HG02884 (cell line): ENCODE results near the gene NTN1.
"Not testable (repeated sequence)": the region's sequence is repeated elsewhere in the genome, so short reads cannot be mapped to it uniquely, and the experiment has no call there.

Source experiments
- ATAC-seq: cut with Tn5 transposase; IDR thresholded peaks from one replicate; pipeline ENCODE4 v1.9.1; 2021; ENCODE audit warnings: mild to moderate bottlenecking, moderate library complexity; ENCODE audit not compliant: unreplicated experiment

NTN1 gene

DNA sequence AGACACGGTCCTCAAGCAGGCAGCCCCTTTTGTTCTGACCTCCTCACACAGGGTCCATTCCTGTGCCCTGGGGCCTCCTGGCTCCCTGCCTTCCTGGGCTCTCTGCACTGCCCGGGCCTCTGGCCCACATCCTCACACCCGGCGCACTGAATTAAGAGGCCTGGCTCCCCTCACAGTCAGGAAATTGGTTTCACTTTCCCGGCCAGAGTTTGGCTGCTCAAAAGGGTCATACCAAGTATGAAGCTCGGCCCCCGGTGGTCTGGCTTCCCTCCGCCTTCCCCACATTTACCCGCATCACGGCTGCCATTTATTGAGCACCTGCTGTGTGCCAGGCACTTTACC is 220.0 kb downstream of the NTN1 start:
- no peak for ATAC-seq

DNA sequence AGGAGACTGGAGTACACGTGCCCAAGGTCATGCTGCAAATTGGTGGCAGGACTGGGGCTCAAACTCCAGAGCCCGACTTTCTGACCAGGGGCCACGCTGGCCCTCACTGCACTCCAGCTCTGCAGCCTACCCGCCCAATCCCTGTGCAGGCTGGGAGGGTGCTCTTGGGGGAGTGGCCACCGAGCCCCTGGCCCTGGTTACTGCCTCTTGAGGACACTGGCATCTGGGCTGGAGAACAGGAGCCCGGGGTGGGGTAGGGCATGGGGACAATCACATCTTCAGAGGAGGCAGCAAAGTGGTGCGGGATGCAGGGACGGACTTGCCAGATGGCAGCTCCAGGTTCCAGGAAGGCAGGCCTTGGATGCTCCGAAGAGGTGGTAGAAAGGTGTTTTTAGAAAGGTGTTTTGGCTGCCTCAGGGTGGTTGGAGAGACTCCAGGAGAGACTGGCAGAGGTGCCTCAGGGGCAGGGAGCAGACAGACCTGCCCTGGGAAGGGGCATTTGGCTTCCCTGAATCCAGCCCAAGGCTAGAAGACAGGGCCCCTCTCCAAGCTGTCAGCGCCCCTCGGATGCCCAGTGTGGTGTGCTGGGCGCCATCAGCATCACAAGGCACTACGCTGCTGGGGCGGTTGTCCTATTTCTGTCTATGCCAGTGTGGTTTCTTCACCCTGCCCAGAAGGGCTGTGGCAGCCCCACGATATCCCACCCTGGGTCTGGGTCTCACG is 220.6 kb downstream of the NTN1 start:
- no peak for ATAC-seq

DNA sequence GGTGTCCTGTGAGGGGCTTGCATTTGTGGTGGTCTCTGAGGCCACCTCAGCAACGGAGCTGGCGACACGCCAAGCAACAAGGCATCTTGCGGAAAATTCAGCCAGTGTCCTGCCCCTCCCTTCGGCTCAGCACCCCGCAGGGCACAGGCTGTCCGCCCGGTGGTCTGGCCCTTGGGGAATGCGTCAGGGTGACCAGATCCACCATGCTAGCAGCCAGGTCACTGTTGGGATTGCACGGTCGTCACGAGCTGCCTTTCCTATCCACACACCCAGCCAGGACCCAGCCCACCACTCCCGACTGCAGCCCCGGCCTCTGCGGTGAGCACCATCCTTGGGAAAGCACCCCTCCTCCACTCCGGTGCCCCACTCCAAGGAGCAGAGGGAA is 221.2 kb downstream of the NTN1 start:
- no peak for ATAC-seq

DNA sequence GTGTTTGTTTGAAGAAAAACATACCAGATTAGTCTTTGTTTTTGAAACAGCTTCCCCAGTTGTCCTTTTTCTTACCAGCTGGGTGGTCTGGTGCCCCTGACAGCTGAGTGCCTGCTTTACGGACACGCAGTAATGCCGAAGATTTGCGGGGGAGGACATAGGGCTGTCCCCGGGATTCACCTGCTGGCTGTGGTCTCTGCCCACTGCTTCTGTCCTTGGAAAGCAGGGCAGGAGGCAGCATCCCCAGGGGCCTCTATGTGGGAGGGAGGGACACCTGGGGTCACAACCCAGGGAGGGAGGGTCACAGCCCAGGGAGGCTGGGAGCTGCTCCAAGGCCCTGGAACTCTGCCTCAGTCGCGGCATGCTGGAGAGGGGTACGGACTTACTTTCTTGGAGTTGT is 221.7 kb downstream of the NTN1 start:
- ATAC-seq = no peak

DNA sequence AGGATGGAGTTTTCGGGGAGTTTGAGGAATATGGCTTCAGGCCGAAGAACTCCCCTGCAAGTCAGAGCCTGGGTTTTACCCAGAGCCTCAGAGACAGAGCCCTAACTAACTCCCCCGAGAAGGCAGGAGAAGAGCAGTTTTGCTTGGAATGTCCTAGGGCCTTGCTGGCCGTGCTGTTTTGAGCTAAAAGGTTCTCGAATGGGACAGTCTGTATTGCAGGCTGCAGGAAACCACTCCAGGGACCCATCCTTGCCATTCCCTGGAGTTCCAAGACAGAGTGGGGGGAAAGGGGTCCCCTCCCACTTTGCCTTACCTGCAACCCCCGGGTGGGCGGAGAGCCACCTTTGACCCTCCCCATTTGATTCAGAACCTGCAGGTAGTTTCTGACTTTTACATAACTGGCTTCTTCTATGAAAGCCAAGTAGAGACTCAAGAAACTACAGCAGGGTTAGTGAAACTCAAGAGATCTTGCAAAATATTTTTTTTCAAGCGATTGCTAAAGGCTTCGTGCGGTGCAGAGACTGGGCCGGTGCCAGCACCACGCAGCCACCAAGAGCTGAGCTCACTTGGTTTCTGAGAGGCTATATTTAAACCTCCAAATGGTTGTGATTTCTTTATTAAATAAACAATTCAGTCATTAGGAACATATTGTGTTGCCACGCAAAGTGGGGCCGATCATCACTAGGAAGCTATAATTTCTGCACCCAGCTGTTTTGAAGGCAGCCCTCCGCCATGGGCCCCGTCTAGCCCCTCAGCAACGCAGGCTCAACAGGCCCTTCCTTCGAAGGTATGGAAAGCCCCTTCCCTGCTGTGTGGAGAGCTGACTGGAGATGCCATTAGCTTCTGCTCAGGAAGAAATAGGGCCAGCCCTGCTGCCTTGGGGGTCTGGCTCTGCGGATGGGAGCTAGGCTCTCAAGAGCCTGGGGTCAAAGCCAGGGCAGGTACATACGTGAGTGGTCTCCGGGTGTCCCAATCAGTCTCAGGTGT is 223.0 kb downstream of the NTN1 start:
- ATAC-seq = no peak

DNA sequence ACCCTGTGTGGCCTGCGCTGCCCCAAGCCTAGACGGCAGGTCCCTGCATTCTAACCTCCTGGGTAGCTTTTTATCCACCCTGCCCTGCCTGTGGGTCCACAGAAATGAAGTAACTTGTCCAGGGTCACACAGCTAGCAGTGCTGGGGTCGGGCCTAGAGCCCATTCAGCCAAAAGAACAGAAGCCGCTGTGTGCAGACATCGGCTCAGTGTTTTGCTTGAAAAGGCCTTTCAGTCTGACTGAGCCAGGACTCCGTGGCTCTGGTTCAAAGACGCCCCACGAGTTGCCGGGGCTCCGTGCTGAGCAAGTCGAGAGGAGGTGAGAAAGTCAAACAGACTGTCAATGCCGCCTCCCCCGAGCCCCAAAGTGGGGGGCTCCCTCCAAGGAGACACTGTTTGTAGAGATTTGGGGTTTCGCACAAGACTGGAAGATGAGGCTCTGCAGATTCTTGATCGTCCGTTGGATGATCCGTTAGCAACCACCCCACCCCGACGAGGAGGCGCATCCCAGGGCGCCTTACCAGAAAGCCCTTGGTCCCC is 226.2 kb downstream of the NTN1 start:
- ATAC-seq = no peak

DNA sequence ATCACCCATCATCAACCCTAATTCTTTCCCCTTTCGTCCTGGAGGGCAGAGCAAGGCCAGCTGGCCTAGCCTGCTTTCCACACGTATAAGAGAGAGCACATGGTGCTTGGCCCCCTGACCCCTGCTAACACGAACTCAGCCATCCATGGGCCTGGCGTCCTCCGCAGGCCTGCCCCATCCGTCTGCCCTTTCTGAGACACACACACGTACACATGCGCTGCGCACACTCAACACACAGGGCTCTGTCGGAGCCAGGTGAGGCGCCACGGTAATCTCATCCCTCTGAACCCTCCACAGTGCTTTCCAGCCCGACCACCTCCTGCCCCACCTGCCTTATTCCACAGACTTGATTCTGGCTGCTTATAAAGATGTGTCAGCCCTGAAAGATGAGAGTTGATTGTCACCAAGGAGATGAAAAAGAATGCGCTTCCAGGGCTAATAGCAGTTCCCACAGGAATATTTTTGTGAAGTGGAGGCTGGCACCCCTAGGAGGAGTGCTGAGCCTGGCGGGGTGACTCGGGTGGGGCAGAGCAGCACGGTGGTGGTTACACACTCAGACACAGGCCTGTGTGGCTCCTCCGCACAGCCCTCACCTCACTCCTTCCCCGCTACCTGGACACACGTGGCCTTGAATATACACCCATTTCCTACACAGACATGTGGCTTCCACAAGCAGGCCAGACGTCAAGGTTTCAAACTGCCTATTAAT is 228.1 kb downstream of the NTN1 start:
- no peak for ATAC-seq

DNA sequence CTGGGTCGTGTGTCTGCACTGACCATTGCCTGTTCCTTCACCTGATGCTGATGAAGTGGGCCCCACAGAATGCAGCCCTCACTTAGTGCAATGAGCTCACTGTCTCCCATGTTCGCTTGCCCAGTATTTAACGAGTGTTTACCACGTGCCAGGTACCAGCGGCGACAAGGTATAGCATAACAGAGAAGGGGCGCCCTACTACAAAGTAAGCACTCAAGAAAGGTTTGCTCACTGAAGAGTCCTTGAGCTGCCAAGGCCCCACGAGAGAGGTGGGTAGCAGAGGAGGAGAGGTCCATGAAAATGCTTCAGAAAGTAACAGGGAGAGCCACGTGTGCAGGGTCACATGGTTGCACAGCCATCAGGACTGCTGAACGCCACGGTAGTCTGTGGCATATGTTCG is 230.0 kb downstream of the NTN1 start:
- no peak for ATAC-seq

DNA sequence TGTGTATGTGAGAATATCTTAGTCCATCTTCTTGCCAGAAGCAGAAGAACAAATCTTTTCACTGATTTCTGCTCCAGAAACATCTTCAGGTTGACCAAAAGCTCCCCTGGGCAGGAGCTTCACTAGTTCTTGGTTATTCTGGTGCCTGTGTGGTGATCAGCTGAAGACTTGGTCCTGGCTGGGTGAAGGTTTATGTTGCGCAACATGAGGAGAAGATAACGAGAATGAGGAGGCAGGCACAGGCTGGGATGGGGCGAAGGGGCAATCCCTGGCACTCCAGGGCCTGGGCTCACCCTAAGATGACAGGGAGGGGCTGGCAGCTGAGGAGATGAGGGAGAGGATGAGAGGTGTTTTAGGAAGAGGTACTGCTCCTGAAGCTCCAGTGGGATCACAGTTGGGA is 232.0 kb downstream of the NTN1 start:
- ATAC-seq = no peak

DNA sequence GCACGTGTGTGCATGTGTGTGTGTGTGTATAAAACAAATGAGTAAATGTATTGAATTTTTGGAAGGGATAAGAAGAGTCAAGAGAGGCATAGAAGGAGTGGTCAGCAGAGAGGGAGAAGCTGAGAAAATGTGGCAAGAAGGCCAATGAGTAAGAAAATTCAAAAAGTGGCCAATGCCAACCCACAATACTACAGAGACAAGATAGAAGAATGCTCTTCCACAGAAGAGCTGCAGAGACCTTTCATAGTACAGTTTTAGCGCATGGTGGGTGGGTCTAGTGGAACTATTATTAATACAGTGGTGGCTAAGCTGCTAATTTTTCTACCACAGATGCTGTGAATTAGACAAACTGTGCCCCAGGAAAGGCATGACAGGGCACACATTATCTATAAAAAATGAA is 233.5 kb downstream of the NTN1 start:
- no peak for ATAC-seq

DNA sequence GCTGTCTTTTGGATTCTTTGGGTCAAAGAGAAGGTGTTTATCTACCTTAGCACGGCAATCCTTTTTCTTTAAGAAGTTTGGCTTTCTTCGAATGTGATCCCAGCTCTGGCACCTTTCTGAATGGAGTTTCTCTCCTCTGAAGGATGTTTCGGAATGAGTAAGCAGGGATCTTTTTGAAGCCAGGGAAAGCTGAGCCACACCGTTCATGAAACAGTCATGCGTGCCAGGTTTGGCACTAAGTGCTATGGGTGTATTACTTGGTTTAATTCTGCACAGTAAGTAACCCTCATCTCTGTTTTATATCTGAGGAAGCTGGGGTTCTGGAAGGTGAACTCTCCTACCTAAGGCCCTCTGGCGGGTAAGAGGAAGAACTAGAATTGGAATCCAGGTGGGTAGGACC is 234.5 kb downstream of the NTN1 start:
- ATAC-seq = no peak

DNA sequence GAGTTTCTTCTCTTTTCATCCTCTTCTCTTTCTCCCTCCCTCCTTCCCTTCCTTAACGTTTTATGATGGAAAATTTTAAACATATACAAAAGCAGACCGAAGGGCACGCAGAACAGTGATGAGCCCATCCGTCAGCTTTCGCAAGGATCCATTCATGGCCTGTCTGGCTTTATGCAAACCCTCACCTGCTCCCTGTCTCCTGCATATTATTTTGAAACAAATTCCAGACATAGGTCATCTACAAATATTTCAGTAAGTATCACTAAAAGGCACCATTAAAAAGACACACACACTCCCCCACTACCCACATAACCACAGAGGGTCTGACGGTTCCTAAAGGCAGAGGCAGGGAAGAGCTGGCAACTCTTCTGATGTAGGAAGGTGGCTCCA is 235.0 kb downstream of the NTN1 start:
- ATAC-seq = no peak

DNA sequence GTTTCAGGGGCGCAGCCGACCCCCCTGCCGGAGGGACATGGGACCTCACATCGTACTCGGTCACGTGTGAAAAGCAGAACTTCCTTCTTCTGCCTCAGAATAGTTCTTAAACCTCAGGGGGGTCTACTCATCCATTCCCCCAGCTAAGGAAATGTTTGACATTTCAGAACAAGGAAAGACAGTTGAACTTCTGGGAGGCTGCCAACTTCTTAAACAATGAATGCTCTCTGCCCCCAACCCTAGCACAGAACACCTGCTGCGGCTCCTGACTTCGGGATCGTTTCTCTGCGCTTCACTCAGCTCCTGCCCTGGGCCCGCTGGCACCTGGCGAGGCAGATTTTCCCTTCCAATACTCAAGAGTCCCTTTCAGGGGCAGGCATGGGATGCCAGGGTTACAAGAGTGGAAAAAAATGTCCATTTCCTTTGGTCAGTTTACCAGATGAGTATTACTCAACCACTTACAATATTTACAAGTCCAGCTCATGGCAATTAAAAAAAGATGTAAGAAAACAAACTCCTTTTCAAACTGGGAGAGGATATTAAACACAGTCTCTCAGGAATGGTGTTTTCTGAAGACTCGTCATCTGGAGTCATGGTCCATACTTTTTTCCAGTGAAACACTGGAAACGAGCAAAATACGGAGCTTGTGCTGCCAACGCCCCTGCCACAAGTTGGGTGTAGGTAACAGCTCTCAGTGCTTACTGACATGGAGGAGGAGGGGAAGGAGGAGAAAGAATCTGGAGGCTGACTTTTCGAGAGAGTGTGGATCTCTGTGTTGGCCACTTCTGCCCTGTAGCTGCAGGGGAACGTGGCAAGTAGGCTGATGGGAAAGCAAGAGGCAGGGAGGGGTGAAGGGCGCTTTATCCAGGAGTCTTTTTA is 235.7 kb downstream of the NTN1 start:
- no peak for ATAC-seq

DNA sequence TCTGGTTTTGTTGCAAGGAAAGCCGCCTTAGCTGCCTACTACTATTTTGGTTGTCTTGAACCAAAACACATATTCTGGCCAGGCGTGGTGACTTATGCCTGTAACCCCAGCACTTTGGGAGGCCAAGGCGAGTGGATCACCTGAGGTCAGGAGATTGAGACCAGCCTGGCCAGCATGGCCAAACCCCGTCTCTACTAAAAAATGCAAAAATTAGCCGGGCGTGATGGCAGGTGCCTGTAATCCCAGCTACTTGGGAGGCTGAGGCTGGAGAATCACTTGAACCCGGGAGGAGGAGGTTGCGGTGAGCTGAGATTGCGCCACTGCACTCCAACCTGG is 236.3 kb downstream of the NTN1 start:
- not testable (repeated sequence) for ATAC-seq

DNA sequence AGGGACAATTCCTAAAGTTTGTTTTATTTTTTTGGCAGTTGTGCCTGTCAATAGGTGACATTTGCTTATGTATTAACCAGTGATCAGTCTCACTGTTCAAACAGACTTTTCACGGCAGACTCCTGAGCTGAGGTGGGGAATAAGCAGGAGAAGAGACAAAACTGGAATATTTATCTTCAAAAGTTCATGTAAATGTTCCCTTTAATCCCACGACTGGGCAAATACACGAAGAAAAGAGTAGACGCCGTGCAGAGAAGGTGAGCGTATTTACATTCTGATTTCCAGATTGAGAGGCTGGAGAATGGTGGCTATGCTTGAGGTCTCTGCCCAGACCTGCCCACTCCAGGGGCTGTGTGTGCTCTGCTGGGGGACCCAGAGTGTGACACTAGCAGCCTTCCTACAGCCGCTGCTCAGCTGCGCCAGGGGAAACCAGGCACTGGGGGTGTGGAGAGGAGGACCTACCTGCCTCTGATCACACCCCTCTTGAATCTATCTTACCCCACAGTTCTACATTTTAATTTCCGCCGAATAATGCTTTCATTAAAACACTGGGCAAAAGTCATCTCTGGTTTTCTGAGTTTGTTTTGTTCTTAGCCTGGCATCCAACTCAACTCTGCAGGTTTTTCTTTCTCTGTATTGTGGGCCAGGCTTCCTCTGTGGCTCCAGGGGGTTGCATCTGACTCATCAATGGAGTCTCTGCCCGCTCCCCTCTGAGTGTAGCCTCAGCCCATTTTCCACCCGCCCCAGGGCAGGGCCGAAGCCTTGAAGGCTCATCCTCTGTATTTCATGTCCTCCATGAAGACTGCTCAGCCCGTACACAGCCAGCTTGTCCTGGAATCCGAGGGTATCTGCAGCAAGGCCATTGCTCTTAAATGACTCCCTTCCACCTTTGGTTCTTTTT is 237.1 kb downstream of the NTN1 start:
- no peak for ATAC-seq

DNA sequence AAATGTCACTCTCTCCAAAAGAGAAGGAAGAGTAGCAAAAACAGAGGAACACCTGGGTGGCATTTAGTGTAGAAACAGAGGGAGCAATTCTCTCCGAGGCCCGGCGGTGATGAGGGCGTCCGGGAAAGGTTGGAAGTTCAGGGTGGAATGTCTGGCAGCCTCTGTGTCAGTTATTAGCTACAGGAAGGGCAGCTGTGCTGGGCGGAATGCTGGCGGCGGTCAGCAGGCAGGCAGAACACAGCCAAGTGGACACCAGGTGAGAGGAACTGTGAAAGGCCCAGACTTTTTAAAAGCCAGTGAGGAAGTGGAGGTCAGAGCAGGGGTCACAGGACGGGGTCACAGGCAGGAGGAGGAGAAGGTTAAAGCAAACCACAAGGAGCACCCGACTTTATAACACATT is 238.1 kb downstream of the NTN1 start:
- no peak for ATAC-seq

DNA sequence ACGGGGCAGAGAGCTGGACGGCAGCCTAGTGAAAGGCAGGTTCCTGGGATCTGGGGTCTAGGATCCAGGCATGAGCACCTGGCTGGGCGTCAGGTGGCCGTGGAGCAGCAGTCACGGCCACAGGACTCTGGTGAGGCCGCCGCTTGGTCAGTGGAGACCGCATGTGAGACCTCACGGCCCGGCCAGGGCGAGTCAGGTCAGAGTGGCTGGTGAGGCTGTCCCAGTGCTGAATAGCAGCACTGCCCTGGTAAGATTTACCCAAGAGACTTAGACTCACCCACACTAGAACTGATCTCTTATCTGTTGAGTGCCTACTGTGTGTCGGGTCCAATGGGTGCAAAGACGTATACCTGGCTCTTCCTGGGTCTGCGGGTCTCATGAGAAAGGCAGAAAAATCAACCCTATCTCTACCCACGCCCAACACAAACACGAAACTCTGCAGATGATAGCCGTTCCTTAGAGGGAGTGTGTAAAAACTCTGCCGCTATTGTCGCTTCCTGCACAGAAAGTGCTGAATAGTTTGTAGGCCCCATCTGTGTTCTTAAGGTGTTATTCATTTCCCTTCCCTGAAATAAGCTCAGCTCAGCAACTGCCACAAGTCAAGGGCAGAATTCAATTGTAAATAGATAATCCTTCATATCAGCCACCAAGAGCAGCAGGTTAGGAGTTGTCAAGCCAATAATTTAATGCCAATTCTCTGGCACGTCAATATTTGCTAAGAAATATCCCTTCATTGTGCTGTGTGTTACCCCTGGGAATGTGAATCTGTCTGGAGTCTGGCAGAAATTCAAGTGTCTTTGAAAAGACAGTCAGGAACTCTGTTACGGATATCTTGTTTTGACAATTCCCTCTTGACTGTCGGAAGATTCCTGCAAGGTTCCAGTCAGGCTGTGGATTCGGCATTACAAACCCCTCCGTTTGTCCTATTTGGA is 240.0 kb downstream of the NTN1 start:
- ATAC-seq = no peak

DNA sequence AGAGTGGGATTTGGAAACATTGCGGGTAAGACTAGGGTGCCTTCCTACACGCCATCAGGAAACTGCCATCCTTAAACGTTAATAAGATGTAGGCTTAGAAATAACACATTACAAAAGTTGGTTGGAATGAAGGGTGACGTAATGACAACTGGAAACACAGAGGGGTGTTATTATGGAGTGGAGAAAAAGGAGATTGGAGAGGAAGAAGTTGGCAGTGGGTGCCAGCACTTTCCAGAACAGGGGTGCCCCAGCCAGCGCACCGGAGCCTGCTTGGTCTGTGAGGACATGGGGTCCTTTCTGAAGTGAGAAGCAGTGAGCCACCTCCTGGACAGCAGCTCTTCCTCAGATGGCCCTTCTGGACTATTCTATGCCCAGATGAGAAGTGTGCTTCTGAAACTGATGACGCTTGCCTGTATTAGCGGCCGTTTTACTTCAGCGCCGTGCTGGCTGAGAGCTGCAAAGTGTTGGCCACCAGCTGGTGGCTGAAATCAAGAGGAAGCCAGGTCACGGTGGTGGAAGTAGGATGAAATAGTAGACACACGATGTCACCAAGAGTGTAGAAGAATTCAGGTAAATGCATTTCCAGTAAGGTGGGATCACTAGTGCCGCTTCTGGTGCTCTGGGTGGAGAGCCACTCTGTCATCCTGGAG is 244.8 kb downstream of the NTN1 start:
- no peak for ATAC-seq
